Measurements from ENCODE around the gene GPR139.

- no peak for TF ChIP-seq CTCF (IDR thresholded peaks at IDR 0.05; ENCODE audit: insufficient read depth, low read length)
- TF ChIP-seq REST (IDR thresholded peaks at IDR 0.05; ENCODE audit: insufficient replicate concordance, low read depth), result no peak
These were observed 68.8 kb downstream of the GPR139 start for GRCh38 chr16:20004931-20005330.
